DND-41 (cell line): Measurements from ENCODE around the gene ME3.

ENCODE experiments used
- ATAC-seq: fragments of 200-7000 bp; cut with Tn5 transposase; 3 replicates; pipeline ENCODE4 v1.9.1; 2021; ENCODE audit warnings: low read depth; ENCODE audit not compliant: insufficient read depth
- DNase-seq: peaks from one replicate; pipeline ENCODE4 v3.0.0-alpha.2; 2020
- H2AFZ ChIP-seq: 2 replicates; pipeline ENCODE4 v1.6.0; 2012; ENCODE audit warnings: low read depth, low read length
- H3K27ac ChIP-seq: 2 replicates; pipeline ENCODE4 v1.5.1; 2012; ENCODE audit warnings: low read length, inconsistent platforms
- H3K27me3 ChIP-seq: fragments of 200-600 bp; sonication (generic); 2 replicates; pipeline ENCODE4 v1.6.0; 2012; ENCODE audit warnings: low read length, mild to moderate bottlenecking, inconsistent platforms; ENCODE audit not compliant: insufficient read depth, poor library complexity
- H3K36me3 ChIP-seq: 2 replicates; pipeline ENCODE4 v1.5.1; 2012; ENCODE audit warnings: low read length, inconsistent platforms; ENCODE audit not compliant: insufficient read depth
- H3K4me1 ChIP-seq: 2 replicates; pipeline ENCODE4 v1.5.1; 2012; ENCODE audit warnings: mild to moderate bottlenecking, low read length; ENCODE audit not compliant: insufficient read depth
- H3K4me2 ChIP-seq: 2 replicates; pipeline ENCODE4 v1.6.0; 2012; ENCODE audit warnings: mild to moderate bottlenecking, moderate library complexity, low read length, inconsistent platforms; ENCODE audit not compliant: insufficient read depth
- H3K4me3 ChIP-seq, 2 experiments: fragments of 200-600 bp in 1 of 2; shearing (Covaris generic) in 1 of 2; 2 replicates each; pipeline ENCODE4 v1.5.1; 2012 to 2016; ENCODE audit warnings: inconsistent platforms in 2 of 2, low read length in 2 of 2, mild to moderate bottlenecking in 2 of 2, low read depth in 1 of 2, moderate library complexity in 1 of 2
- H3K79me2 ChIP-seq: 2 replicates; pipeline ENCODE4 v1.6.0; 2012; ENCODE audit warnings: low read length, inconsistent platforms; ENCODE audit not compliant: insufficient read depth
- H3K9ac ChIP-seq: 2 replicates; pipeline ENCODE4 v1.6.0; 2012; ENCODE audit warnings: low read depth, mild to moderate bottlenecking, inconsistent platforms, low read length, moderate library complexity
- H3K9me3 ChIP-seq: 2 replicates; pipeline ENCODE4 v1.5.1; 2012; ENCODE audit warnings: low read length, moderate library complexity, mild to moderate bottlenecking, inconsistent platforms; ENCODE audit not compliant: insufficient read depth, severe bottlenecking
- H4K20me1 ChIP-seq: 2 replicates; pipeline ENCODE4 v1.6.0; 2012; ENCODE audit warnings: low read length; ENCODE audit not compliant: insufficient read depth
- CTCF ChIP-seq: IDR thresholded peaks from 2 replicates; pipeline ENCODE4 v1.5.1; 2012; ENCODE audit warnings: borderline replicate concordance, low read length, moderate library complexity, mild to moderate bottlenecking; ENCODE audit not compliant: poor library complexity, severe bottlenecking; ENCODE audit errors: extremely low read depth
- EZH2 ChIP-seq: IDR thresholded peaks from 3 replicates; pipeline ENCODE4 v1.6.1; 2012; ENCODE audit warnings: borderline replicate concordance, low read depth, mild to moderate bottlenecking, moderate library complexity, low read length, inconsistent platforms; ENCODE audit not compliant: severe bottlenecking

The ME3 gene

GRCh38 chr11:86476109-86476861 lies 196.1 kb downstream of the ME3 start:
- Histone ChIP-seq H2AFZ (no peak overlapping the region), H4K20me1 (no peaks in the 10 kb centered on the region), H3K27me3 (no peaks in the 10 kb centered on the region), H3K4me3 (no peak overlapping the region), H3K36me3 (no peaks in the 10 kb centered on the region), H3K9me3 (no peaks in the 10 kb centered on the region), H3K27ac (no peak overlapping the region), H3K9ac (no peak overlapping the region), H3K79me2 (no peaks in the 10 kb centered on the region), H3K4me1 (no peaks in the 10 kb centered on the region), H3K4me2 (no peak overlapping the region)
- ATAC-seq (no peak), DNase-seq (no peak)
- TF ChIP-seq EZH2 (no peak), CTCF (no peak)

GRCh38 chr11:86475027-86475426 lies 197.4 kb downstream of the ME3 start:
- no peak overlapping the region for H3K4me3 ChIP-seq
- H3K27ac ChIP-seq = no peak overlapping the region
- no peak overlapping the region for H3K9ac ChIP-seq
- H3K36me3 ChIP-seq = no peaks in the 10 kb centered on the region
- H2AFZ ChIP-seq = no peak overlapping the region
- H3K4me2 ChIP-seq = no peak overlapping the region
- no peaks in the 10 kb centered on the region for H3K9me3 ChIP-seq
- no peaks in the 10 kb centered on the region for H3K79me2 ChIP-seq
- TF ChIP-seq CTCF (no peak), EZH2 (no peak)
- no peak for DNase-seq
- H3K27me3 ChIP-seq = no peaks in the 10 kb centered on the region
- ATAC-seq = no peak
- no peaks in the 10 kb centered on the region for H3K4me1 ChIP-seq
- H4K20me1 ChIP-seq = no peaks in the 10 kb centered on the region

- TF ChIP-seq CTCF = no peak
- TF ChIP-seq EZH2 = no peak
- H3K4me3 ChIP-seq = no peak overlapping the region
- no peak for ATAC-seq
- H3K9ac ChIP-seq = no peak overlapping the region
- H4K20me1 ChIP-seq = no peaks in the 10 kb centered on the region
- H3K79me2 ChIP-seq = no peaks in the 10 kb centered on the region
- no peak overlapping the region for H3K4me2 ChIP-seq
- no peak for DNase-seq
- H3K27me3 ChIP-seq = no peaks in the 10 kb centered on the region
- no peaks in the 10 kb centered on the region for H3K36me3 ChIP-seq
- no peaks in the 10 kb centered on the region for H3K4me1 ChIP-seq
- H2AFZ ChIP-seq = no peak overlapping the region
- no peak overlapping the region for H3K27ac ChIP-seq
- H3K9me3 ChIP-seq = no peaks in the 10 kb centered on the region
Observed at GRCh38 chr11:86473991-86474833, 198.2 kb downstream of the ME3 start.
